Measurements from ENCODE around the gene DNM3.
A peak's percentile ranks its signal among the peaks of the same experiment; 100 is the strongest.

Gene DNM3

GRCh38 chr1:172119184-172119583 lies 277.9 kb downstream of the DNM3 start:
- DNase-seq, result no peak

- DNase-seq, result peak; percentile 7
Measured at GRCh38 chr1:172120381-172120780, 279.1 kb downstream of the DNM3 start.

GRCh38 chr1:172121081-172121717 lies 279.9 kb downstream of the DNM3 start:
- DNase-seq, result no peak

- DNase-seq, result no peak
Measured at GRCh38 chr1:172122381-172122780, 281.1 kb downstream of the DNM3 start.

- DNase-seq, result no peak
Measured at GRCh38 chr1:172125250-172125649, 284.0 kb downstream of the DNM3 start.

GRCh38 chr1:172125812-172126430 lies 284.6 kb downstream of the DNM3 start:
- DNase-seq, result no peak

GRCh38 chr1:172132836-172133235 lies 291.5 kb downstream of the DNM3 start:
- DNase-seq, result no peak

GRCh38 chr1:172134087-172134731 lies 292.9 kb downstream of the DNM3 start:
- no peak for DNase-seq

GRCh38 chr1:172135076-172135672 lies 293.9 kb downstream of the DNM3 start:
- peak; percentile 35 for DNase-seq

- no peak for DNase-seq
Measured at GRCh38 chr1:172135978-172136610, 294.8 kb downstream of the DNM3 start.

- no peak for DNase-seq
Measured at GRCh38 chr1:172136925-172137324, 295.6 kb downstream of the DNM3 start.

GRCh38 chr1:172137703-172138454 lies 296.6 kb downstream of the DNM3 start:
- DNase-seq, result no peak

- no peak for DNase-seq
Measured at GRCh38 chr1:172138634-172139033, 297.3 kb downstream of the DNM3 start.

- DNase-seq, result no peak
Measured at GRCh38 chr1:172139196-172139595, 297.9 kb downstream of the DNM3 start.

GRCh38 chr1:172140072-172140471 lies 298.8 kb downstream of the DNM3 start:
- DNase-seq, result no peak

- no peak for DNase-seq
Measured at GRCh38 chr1:172140591-172140990, 299.3 kb downstream of the DNM3 start.

GRCh38 chr1:172141341-172141881 lies 300.1 kb downstream of the DNM3 start:
- DNase-seq, result no peak

GRCh38 chr1:172142324-172142723 lies 301.0 kb downstream of the DNM3 start:
- no peak for DNase-seq

- no peak for DNase-seq
Measured at GRCh38 chr1:172143384-172144055, 302.2 kb downstream of the DNM3 start.

- no peak for DNase-seq
Measured at GRCh38 chr1:172144445-172145061, 303.3 kb downstream of the DNM3 start.

GRCh38 chr1:172145231-172145651 lies 303.9 kb downstream of the DNM3 start:
- DNase-seq, result no peak
